Fibroblast of upper back skin (primary cell): ENCODE data around the gene AFF3.

Source experiments
- DNase-seq: peaks from one replicate; pipeline ENCODE4 v3.0.0-alpha.2; 2013

The AFF3 gene

GRCh38 chr2:100143286-100143685 is 896 bp upstream of the AFF3 start:
- peak; percentile 55 for DNase-seq

GRCh38 chr2:100141906-100142305 is 484 bp downstream of the AFF3 start:
- no peak for DNase-seq

GRCh38 chr2:100140582-100140981 is 1.8 kb downstream of the AFF3 start:
- no peak for DNase-seq

GRCh38 chr2:100137866-100138570 is 4.4 kb downstream of the AFF3 start:
- DNase-seq = no peak

GRCh38 chr2:100137318-100137717 is 5.1 kb downstream of the AFF3 start:
- peak; percentile 29 for DNase-seq

- DNase-seq = no peak
Measured at GRCh38 chr2:100136310-100136709, 6.1 kb downstream of the AFF3 start.

GRCh38 chr2:100135415-100135814 is 7.0 kb downstream of the AFF3 start:
- no peak for DNase-seq

- DNase-seq = no peak
Measured at GRCh38 chr2:100130595-100131391, 11.6 kb downstream of the AFF3 start.

GRCh38 chr2:100126897-100127401 is 15.4 kb downstream of the AFF3 start:
- DNase-seq = no peak

- DNase-seq = no peak
Measured at GRCh38 chr2:100126201-100126600, 16.2 kb downstream of the AFF3 start.

- DNase-seq = no peak
Measured at GRCh38 chr2:100125626-100126025, 16.8 kb downstream of the AFF3 start.

GRCh38 chr2:100124761-100125160 is 17.6 kb downstream of the AFF3 start:
- DNase-seq = no peak

- DNase-seq = no peak
Measured at GRCh38 chr2:100121124-100121718, 21.2 kb downstream of the AFF3 start.

- no peak for DNase-seq
Measured at GRCh38 chr2:100119235-100119634, 23.2 kb downstream of the AFF3 start.

GRCh38 chr2:100113990-100114433 is 28.4 kb downstream of the AFF3 start:
- no peak for DNase-seq

- no peak for DNase-seq
Measured at GRCh38 chr2:100110614-100111000, 31.8 kb downstream of the AFF3 start.

- no peak for DNase-seq
Measured at GRCh38 chr2:100109986-100110613, 32.3 kb downstream of the AFF3 start.

- peak; percentile 61 for DNase-seq
Measured at GRCh38 chr2:100108648-100109020, 33.8 kb downstream of the AFF3 start.

- no peak for DNase-seq
Measured at GRCh38 chr2:100107906-100108647, 34.3 kb downstream of the AFF3 start.

- DNase-seq = no peak
Measured at GRCh38 chr2:100107440-100107839, 35.0 kb downstream of the AFF3 start.

- peak; percentile 31 for DNase-seq
Measured at GRCh38 chr2:100106460-100106859, 35.9 kb downstream of the AFF3 start.

GRCh38 chr2:100105678-100106054 is 36.7 kb downstream of the AFF3 start:
- DNase-seq = no peak
